Testis (tissue), 3 donors: Measurements from ENCODE around the gene CTIF. TPM values are rescaled to one million over a fixed set of nuclear protein-coding genes. Genes with fewer than 3 reads are reported as not detected.

ENCODE experiments used
- DNase-seq: peaks from one replicate; pipeline ENCODE4 v3.0.0-alpha.2; 2019
- H3K27ac ChIP-seq, 2 donors: fragments of 200-600 bp; sonication (generic); one replicate each; pipeline ENCODE4 v1.5.1; 2019
- H3K27me3 ChIP-seq: fragments of 200-600 bp; sonication (generic); one replicate; pipeline ENCODE4 v1.5.1; 2019
- H3K36me3 ChIP-seq: fragments of 200-600 bp; sonication (generic); one replicate; pipeline ENCODE4 v1.5.1; 2017; ENCODE audit warnings: low read depth; ENCODE audit errors: missing control alignments
- H3K4me1 ChIP-seq: fragments of 200-600 bp; sonication (generic); one replicate; pipeline ENCODE4 v1.5.1; 2019
- H3K4me3 ChIP-seq, 2 donors: fragments of 200-600 bp; sonication (generic); one replicate each; pipeline ENCODE4 v1.5.1; 2017 to 2019
- H3K9me3 ChIP-seq: fragments of 200-600 bp; sonication (generic); one replicate; pipeline ENCODE4 v1.5.1; 2017
- POLR2A ChIP-seq: fragments of 450-650 bp; IDR thresholded peaks from one replicate; pipeline ENCODE4 v1.6.1; 2017; ENCODE audit warnings: antibody characterized with exemption, mild to moderate bottlenecking, moderate library complexity
- WGBS, 2 donors: methylation state at CpG; one replicate each; pipeline ENCODE4 v1.1.5; 2018; 5-methylcytosine and 5-hydroxymethylcytosine counted together
- intact Hi-C: fragments of 100-400 bp; cut with DNase I; formaldehyde crosslinking; loops from one replicate; pipeline ENCODE4 v1.15.1; 2023; ENCODE audit warnings: low total_unique reads
- polyA plus RNA-seq: library from polyadenylated mRNA; stranded (reverse); fragments of 350-450 nt; fragmentation: Illumina TruSeq; extraction: RNeasy Lipid Tissue Mini Kit (QIAGEN cat#74804); gene quantifications from one replicate; pipeline ENCODE4 v1.2.3, GENCODE V29; 2014; ENCODE audit warnings: low read depth, low replicate concordance; ENCODE audit not compliant: insufficient read depth
- total RNA-seq, 2 donors: library from RNA; depleted of rRNA; stranded (reverse); fragments of >200 nt; gene quantifications; one replicate each; pipeline ENCODE4 v1.2.3, GENCODE V29; 2016
- TF ChIP-seq, protein P1 (sequence below), 3 experiments: fragments of 450-650 bp in 2 of 3; fragments of 200-600 bp in 1 of 3; sonication (generic) in 1 of 3; IDR thresholded peaks; one replicate each; pipeline ENCODE4 v1.5.1; 2016 to 2019; ENCODE audit warnings: antibody characterized with exemption in 3 of 3, mild to moderate bottlenecking in 2 of 3, moderate library complexity in 1 of 3

Gene CTIF
- total and polyA plus RNA-seq, 3 donors from 2014 or later, result 33.8 to 41.5 (median 35.6) TPM

DNA sequence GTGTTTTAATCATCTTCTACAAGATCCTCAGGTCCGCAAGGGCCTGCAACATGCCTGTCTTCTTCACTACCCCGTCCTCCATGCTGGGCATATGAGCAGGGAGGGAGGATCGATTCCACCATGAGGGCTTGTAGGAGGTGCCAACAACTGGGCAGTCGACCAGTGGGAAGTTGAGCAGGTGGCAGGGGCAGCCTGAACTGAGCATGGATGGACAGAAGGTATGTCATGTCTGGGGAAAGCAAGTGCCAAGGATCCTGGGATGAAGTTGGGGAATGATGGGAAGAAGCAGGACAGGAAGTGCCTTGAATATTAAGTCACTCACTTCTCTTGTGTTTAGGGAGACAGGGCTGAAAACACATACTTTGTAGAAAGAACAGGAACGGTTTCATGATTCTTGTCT lies 44.7 kb downstream of the CTIF start:
- H3K4me1 ChIP-seq, result peaks cover 13% of the 10 kb centered on the region
- TF ChIP-seq, protein P1, sequence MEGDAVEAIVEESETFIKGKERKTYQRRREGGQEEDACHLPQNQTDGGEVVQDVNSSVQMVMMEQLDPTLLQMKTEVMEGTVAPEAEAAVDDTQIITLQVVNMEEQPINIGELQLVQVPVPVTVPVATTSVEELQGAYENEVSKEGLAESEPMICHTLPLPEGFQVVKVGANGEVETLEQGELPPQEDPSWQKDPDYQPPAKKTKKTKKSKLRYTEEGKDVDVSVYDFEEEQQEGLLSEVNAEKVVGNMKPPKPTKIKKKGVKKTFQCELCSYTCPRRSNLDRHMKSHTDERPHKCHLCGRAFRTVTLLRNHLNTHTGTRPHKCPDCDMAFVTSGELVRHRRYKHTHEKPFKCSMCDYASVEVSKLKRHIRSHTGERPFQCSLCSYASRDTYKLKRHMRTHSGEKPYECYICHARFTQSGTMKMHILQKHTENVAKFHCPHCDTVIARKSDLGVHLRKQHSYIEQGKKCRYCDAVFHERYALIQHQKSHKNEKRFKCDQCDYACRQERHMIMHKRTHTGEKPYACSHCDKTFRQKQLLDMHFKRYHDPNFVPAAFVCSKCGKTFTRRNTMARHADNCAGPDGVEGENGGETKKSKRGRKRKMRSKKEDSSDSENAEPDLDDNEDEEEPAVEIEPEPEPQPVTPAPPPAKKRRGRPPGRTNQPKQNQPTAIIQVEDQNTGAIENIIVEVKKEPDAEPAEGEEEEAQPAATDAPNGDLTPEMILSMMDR (IDR thresholded peaks at IDR 0.05), result no peak
- no peak for TF ChIP-seq POLR2A
- no peaks in the 10 kb centered on the region for H3K27me3 ChIP-seq
- intact Hi-C loops, result no loop called here
- no peak overlapping the region for H3K4me3 ChIP-seq
- DNase-seq, result no peak
- H3K27ac ChIP-seq, result no peak overlapping the region
- H3K36me3 ChIP-seq, result no peaks in the 10 kb centered on the region
- 73 to 85% methylated on average over 4 to 5 of the region's 5 CpGs for WGBS, 2 donors
- no peaks in the 10 kb centered on the region for H3K9me3 ChIP-seq

GRCh38 chr18:48589797-48590519 lies 51.1 kb downstream of the CTIF start:
- no peaks in the 10 kb centered on the region for H3K27me3 ChIP-seq
- no peaks in the 10 kb centered on the region for H3K36me3 ChIP-seq
- H3K9me3 ChIP-seq, result no peaks in the 10 kb centered on the region
- WGBS, 2 donors, result 63 to 71% methylated on average over 8 to 15 of the region's 15 CpGs
- H3K4me1 ChIP-seq, result peaks cover 8% of the 10 kb centered on the region
- TF ChIP-seq, protein P1 (IDR thresholded peaks at IDR 0.05), result no peak
- TF ChIP-seq POLR2A, result no peak
- H3K4me3 ChIP-seq, result no peak overlapping the region
- intact Hi-C loops, result no loop called here
- no peak for DNase-seq
- H3K27ac ChIP-seq, result peak overlapping the region in 1 of 2 donors; percentile 36

- Histone ChIP-seq H3K4me1 (peaks cover 8% of the 10 kb centered on the region), H3K27ac (no peak overlapping the region), H3K36me3 (no peaks in the 10 kb centered on the region), H3K4me3 (no peak overlapping the region), H3K9me3 (no peaks in the 10 kb centered on the region), H3K27me3 (no peaks in the 10 kb centered on the region)
- intact Hi-C loops, result no loop called here
- 90 to 93% methylated on average over 5 of the region's 5 CpGs for WGBS, 2 donors
- no peak for TF ChIP-seq POLR2A
- TF ChIP-seq, protein P1 (IDR thresholded peaks at IDR 0.05), result no peak
- DNase-seq, result no peak
Measured at GRCh38 chr18:48590678-48591077, 51.8 kb downstream of the CTIF start.

DNA sequence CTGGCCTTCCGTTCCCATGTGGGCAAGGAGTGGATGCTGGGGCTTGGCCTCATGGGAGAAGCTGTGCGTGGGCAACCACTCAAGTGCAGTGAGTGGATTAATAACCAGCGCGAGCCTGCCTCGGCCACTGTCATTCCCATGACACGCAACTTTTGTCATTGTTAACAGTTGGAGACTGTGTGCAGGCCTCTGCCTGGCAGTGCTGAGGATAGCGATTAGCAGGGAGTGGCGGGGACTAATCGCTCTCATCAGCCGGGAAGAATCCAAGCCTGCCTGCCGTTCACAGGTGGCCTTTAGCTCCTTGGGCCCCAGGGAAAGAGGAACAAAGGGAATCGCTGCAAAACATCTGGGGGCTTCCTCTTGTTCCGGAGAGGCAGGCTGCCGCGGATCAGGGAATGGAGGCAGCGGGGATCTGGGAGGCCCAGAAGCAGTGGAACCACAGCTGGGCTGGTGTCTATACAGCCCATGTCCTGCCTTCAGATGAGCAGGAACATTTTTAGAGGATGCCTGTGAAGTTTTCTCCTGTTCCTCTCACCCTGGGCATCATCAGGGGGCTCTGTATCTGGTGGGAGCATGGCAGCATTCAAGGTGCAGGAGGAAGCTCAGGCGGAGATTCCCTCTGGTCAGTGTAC lies 53.8 kb downstream of the CTIF start:
- no peaks in the 10 kb centered on the region for H3K27me3 ChIP-seq
- H3K36me3 ChIP-seq, result no peaks in the 10 kb centered on the region
- WGBS, 2 donors, result 83 to 87% methylated on average over 17 of the region's 17 CpGs
- intact Hi-C loops, result no loop called here
- H3K4me1 ChIP-seq, result peaks cover 8% of the 10 kb centered on the region
- no peak for DNase-seq
- no peak overlapping the region for H3K27ac ChIP-seq
- TF ChIP-seq, protein P1 (IDR thresholded peaks at IDR 0.05), result no peak
- TF ChIP-seq POLR2A, result no peak
- H3K9me3 ChIP-seq, result no peaks in the 10 kb centered on the region
- H3K4me3 ChIP-seq, result no peak overlapping the region
